ENCODE measurements around the gene ART1.

The ART1 gene

GRCh38 chr11:3664032-3664630, 19.2 kb downstream of the ART1 start:
- H3K79me2 ChIP-seq (ENCODE audit: insufficient read depth, low read length) = no peaks in the 10 kb centered on the region
- no peak overlapping the region for H2AFZ ChIP-seq (ENCODE audit: low read depth, low read length)
- TF ChIP-seq CTCF (IDR thresholded peaks at IDR 0.05; ENCODE audit: borderline replicate concordance, extremely low read depth, low read length, poor library complexity, severe bottlenecking) (no peak), EZH2 (IDR thresholded peaks at IDR 0.05; ENCODE audit: borderline replicate concordance, low read depth, low read length, severe bottlenecking) (no peak)
- no peaks in the 10 kb centered on the region for H3K9me3 ChIP-seq (ENCODE audit: insufficient read depth, low read length, severe bottlenecking)
- no peak for ATAC-seq (ENCODE audit: insufficient read depth, low read depth)
- H3K4me1 ChIP-seq (ENCODE audit: insufficient read depth, low read length) = no peaks in the 10 kb centered on the region
- H3K36me3 ChIP-seq (ENCODE audit: insufficient read depth, low read length) = peaks cover 25% of the 10 kb centered on the region
- no peak for DNase-seq
- no peak overlapping the region for H3K4me2 ChIP-seq (ENCODE audit: insufficient read depth, low read length)
- no peaks in the 10 kb centered on the region for H3K27me3 ChIP-seq (ENCODE audit: insufficient read depth, low read length, poor library complexity)
- H4K20me1 ChIP-seq (ENCODE audit: insufficient read depth, low read length) = no peaks in the 10 kb centered on the region; the same call in 1 of the 2 replicates
- H3K27ac ChIP-seq (ENCODE audit: low read length) = no peak overlapping the region
- H3K9ac ChIP-seq (ENCODE audit: low read depth, low read length) = no peak overlapping the region
- H3K4me3 ChIP-seq (ENCODE audit: low read depth in 1 of 2, low read length in 2 of 2) = no peak overlapping the region

- no peak overlapping the region for H3K27ac ChIP-seq (ENCODE audit: low read length)
- DNase-seq (no peak), ATAC-seq (ENCODE audit: insufficient read depth, low read depth) (no peak)
- H3K9ac ChIP-seq (ENCODE audit: low read depth, low read length) = no peak overlapping the region
- no peaks in the 10 kb centered on the region for H3K79me2 ChIP-seq (ENCODE audit: insufficient read depth, low read length)
- no peaks in the 10 kb centered on the region; the same call in 1 of the 2 replicates for H4K20me1 ChIP-seq (ENCODE audit: insufficient read depth, low read length)
- H2AFZ ChIP-seq (ENCODE audit: low read depth, low read length) = no peak overlapping the region
- no peaks in the 10 kb centered on the region for H3K9me3 ChIP-seq (ENCODE audit: insufficient read depth, low read length, severe bottlenecking)
- TF ChIP-seq EZH2 (IDR thresholded peaks at IDR 0.05; ENCODE audit: borderline replicate concordance, low read depth, low read length, severe bottlenecking) = no peak
- no peak for TF ChIP-seq CTCF (IDR thresholded peaks at IDR 0.05; ENCODE audit: borderline replicate concordance, extremely low read depth, low read length, poor library complexity, severe bottlenecking)
- no peak overlapping the region for H3K4me2 ChIP-seq (ENCODE audit: insufficient read depth, low read length)
- no peaks in the 10 kb centered on the region for H3K4me1 ChIP-seq (ENCODE audit: insufficient read depth, low read length)
- H3K4me3 ChIP-seq (ENCODE audit: low read depth in 1 of 2, low read length in 2 of 2) = no peak overlapping the region
- no peaks in the 10 kb centered on the region for H3K27me3 ChIP-seq (ENCODE audit: insufficient read depth, low read length, poor library complexity)
- peaks cover 34% of the 10 kb centered on the region for H3K36me3 ChIP-seq (ENCODE audit: insufficient read depth, low read length)
These were observed 20.6 kb downstream of the ART1 start for GRCh38 chr11:3665336-3666022.

GRCh38 chr11:3666023-3666530, 21.1 kb downstream of the ART1 start:
- Histone ChIP-seq H3K9ac (ENCODE audit: low read depth, low read length) (no peak overlapping the region), H3K9me3 (ENCODE audit: insufficient read depth, low read length, severe bottlenecking) (no peaks in the 10 kb centered on the region), H3K4me2 (ENCODE audit: insufficient read depth, low read length) (no peak overlapping the region), H3K79me2 (ENCODE audit: insufficient read depth, low read length) (no peaks in the 10 kb centered on the region), H3K27ac (ENCODE audit: low read length) (no peak overlapping the region), H3K27me3 (ENCODE audit: insufficient read depth, low read length, poor library complexity) (no peaks in the 10 kb centered on the region), H3K4me1 (ENCODE audit: insufficient read depth, low read length) (no peaks in the 10 kb centered on the region), H4K20me1 (ENCODE audit: insufficient read depth, low read length) (no peaks in the 10 kb centered on the region; the same call in 1 of the 2 replicates), H3K36me3 (ENCODE audit: insufficient read depth, low read length) (peaks cover 40% of the 10 kb centered on the region), H3K4me3 (ENCODE audit: low read depth in 1 of 2, low read length in 2 of 2) (no peak overlapping the region), H2AFZ (ENCODE audit: low read depth, low read length) (no peak overlapping the region)
- ATAC-seq (ENCODE audit: insufficient read depth, low read depth) (no peak), DNase-seq (no peak)
- TF ChIP-seq EZH2 (IDR thresholded peaks at IDR 0.05; ENCODE audit: borderline replicate concordance, low read depth, low read length, severe bottlenecking) (no peak), CTCF (IDR thresholded peaks at IDR 0.05; ENCODE audit: borderline replicate concordance, extremely low read depth, low read length, poor library complexity, severe bottlenecking) (no peak)
